HK-2 (cell line): ENCODE results near the gene TTC9B.
"Not testable (repeated sequence)": the region's sequence is repeated elsewhere in the genome, so short reads cannot be mapped to it uniquely, and the experiment has no call there.

Source experiments
- DNase-seq: peaks from one replicate; pipeline ENCODE4 v3.0.0-alpha.2; 2018; ENCODE audit not compliant: unreplicated experiment

Gene TTC9B

DNA sequence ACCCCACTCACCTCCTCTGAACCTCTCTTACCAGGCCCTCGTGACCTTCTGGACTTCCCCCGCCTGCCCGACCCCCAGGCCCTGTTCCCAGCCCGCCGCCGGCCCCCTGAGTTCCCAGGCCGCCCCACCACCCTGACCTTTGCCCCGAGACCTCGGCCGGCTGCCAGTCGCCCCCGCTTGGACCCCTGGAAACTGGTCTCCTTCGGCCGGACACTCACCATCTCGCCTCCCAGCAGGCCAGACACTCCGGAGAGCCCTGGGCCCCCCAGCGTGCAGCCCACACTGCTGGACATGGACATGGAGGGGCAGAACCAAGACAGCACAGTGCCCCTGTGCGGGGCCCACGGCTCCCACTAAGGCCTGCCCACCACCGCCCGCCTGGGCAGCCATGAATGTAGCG, 3.2 kb downstream of the TTC9B start:
- no peak for DNase-seq

DNA sequence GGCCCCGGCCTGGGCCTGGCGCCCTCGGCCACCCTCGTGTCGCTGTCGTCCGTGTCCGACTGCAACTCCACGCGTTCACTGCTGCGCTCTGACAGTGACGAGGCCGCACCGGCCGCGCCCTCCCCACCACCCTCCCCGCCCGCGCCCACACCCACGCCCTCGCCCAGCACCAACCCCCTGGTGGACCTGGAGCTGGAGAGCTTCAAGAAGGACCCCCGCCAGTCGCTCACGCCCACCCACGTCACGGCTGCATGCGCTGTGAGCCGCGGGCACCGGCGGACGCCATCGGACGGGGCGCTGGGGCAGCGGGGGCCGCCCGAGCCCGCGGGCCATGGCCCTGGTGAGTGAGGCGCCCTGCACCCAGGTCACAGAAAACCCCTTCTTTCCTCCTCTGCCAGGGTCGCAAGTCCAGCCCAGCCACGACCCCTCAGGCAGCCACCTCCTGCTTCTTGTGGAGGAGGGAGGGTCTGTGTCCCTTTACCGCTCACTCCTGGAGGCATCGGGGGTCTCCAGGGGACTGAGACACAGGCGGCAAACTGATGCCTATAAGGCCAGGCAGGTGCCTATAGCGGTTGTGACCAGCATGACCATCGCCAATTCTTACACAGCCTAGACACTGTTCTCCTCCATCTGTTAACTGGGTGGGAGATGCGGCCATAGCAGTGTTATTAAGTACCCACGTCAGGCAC, 4.2 kb downstream of the TTC9B start:
- DNase-seq, result no peak

DNA sequence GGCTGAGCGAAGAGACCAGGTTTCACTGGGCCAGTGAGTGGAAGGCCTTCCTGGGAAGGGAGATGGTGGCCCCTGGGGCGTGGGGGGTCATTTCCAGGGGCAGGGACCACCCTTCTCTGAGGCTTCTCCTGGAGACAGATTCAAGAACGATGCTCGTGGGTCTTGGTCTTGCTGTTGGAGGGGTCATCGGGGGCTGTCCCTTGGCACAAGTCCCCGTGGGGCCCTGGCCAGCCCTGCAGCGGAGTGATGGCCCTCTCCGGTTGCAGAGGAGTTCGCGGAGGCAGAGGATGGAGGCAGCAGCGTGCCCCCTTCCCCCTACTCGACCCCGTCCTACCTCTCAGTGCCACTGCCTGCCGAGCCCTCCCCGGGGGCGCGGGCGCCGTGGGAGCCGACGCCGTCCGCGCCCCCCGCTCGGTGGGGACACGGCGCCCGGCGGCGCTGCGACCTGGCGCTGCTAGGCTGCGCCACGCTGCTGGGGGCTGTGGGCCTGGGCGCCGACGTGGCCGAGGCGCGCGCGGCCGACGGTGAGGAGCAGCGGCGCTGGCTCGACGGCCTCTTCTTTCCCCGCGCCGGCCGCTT, 4.8 kb downstream of the TTC9B start:
- DNase-seq, result no peak

DNA sequence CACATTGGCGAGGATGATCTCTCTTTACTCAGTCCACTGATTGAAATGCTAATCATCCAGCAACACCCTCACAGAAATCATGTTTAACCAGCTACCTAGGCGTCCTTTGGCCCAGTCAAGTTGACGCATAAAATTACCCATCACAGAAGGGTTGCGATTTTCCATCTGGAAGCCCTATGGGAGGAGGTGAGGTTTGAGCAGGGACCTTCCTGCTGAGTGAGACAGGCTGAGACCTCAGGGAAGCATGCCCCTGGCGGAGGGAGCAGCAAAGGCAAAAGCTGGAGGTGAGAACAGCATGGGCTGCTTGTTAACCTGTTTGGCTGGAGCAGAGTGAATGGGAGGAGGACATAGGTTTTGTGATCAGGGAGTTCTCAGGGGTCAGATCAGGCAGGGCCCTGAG, 7.3 kb downstream of the TTC9B start:
- DNase-seq, result no peak

DNA sequence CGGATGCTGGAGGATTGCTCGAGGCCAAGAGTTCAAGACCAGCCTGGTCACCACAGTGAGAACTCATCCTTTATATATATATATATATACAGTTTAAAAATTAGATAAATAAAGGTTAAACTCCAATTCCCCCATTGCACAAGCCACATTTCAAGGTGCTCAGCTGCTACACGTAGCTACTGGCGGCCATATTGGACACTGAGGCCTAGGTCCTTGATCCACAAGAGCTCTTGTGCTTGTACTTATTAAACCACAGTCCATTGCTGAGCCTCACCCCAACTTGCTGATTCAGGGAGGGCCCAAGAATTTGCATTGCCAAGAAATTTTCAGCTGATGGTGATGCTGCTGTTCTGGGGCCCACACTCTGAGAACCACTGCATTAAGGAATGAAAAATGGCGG, 9.6 kb downstream of the TTC9B start:
- no peak for DNase-seq

DNA sequence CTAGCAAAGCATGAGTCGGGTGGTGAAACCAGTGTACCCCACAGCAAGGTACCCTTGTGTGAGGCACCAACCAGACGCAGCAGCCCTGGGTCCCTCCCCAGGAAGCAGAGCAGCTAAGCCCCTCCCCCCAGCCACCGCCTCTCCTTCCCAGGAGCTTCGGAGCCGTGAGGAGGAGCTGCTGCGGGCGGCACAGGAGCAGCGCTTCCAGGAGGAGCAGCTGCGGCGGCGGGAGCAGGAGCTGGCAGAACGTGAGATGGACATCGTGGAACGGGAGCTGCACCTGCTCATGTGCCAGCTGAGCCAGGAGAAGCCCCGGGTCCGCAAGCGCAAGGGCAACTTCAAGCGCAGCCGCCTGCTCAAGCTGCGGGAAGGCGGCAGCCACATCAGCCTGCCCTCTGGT, 12.4 kb downstream of the TTC9B start:
- DNase-seq, result no peak

DNA sequence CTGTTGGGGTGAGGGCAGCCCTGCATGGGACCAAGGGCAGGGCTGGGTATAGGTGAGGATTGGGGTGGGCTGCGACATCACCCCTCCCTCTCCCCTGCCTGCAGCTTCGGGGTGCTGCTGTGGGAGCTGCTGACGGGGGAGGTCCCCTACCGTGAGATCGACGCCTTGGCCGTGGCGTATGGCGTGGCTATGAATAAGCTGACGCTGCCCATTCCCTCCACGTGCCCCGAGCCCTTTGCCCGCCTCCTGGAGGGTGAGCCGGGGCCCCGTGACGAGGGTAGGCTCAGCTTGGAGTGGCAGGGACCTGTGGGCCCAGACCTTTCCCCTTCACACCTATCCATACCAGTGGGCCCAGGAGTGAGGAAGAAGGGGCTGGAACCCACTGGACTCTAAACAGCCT, 13.8 kb downstream of the TTC9B start:
- no peak for DNase-seq

DNA sequence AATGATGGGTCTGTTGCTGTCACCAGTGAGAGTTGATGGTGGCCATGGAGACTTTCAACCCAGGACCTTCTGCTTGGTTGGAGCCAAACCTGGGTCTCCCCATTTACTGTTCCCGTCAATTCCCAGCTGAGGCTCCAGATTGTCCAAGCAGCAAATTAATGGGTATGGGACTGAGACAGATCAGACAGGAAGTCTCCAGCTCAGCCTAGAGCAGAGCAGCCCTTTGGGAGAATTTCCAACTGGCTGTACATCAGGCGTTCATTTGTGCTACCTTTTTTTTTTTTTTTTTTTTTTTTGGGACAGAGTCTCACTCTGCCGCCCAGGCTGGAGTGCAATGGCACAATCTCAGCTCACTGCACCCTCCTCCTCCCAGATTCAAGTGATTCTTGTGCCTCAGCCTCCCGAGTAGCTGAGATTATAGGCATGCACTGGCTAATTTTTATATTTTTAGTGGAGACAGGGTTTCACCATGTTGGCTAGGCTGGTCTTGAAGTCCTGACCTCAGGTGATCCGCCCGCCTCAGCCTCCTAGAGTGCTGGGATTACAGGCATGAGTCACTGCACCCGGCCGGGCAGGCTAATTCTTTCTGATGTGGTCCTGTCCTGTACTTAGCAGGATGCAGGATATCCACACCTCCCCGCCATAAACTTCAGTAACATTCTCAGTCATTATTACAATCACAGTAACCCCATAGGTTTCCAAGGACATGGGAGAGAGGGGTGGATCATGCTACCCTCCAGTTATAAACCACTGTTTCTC, 17.7 kb downstream of the TTC9B start:
- peak; percentile 47 for DNase-seq

DNA sequence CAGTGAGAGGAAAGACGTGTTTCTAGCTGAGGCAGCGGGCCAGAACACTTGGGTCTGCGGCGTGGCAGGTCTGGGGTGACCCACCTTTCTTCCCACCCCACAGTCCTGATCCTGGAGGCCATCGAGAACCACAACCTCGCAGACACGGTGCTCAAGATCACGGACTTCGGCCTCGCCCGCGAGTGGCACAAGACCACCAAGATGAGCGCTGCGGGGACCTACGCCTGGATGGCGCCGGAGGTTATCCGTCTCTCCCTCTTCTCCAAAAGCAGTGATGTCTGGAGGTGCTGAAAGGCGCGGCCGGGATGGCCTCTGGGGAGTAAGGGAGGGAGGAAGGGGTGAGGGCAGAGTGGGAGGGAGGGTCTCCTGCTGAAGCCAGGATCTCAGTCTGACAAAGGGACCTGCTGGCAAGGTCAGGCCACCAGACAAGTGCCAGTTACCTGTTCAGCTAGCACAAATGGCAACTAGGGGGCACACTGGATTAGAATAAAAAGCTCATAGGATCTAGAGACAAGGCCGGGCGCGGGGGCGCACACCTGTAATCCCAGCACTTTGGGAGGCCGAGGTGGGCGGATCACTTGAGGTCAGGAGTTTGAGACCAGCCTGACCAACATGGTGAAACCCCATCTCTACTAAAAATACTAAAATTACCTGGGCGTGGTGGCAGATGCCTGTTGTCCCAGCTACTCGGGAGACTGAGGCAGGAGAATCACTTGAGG, 19.8 kb downstream of the TTC9B start:
- no peak for DNase-seq

DNA sequence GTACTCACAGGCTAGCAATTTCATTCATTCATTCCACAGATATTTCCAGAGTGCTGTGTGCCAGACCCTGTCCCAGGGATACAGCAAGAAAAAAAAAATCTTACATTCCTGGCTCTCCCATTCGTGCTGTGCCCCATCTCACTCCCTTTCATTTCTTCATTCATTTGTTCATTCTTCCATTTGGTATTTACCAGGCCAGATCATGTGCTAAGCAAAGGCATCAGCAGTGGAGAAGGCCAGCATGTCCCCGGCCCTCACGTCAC, 24.7 kb downstream of the TTC9B start:
- no peak for DNase-seq

DNA sequence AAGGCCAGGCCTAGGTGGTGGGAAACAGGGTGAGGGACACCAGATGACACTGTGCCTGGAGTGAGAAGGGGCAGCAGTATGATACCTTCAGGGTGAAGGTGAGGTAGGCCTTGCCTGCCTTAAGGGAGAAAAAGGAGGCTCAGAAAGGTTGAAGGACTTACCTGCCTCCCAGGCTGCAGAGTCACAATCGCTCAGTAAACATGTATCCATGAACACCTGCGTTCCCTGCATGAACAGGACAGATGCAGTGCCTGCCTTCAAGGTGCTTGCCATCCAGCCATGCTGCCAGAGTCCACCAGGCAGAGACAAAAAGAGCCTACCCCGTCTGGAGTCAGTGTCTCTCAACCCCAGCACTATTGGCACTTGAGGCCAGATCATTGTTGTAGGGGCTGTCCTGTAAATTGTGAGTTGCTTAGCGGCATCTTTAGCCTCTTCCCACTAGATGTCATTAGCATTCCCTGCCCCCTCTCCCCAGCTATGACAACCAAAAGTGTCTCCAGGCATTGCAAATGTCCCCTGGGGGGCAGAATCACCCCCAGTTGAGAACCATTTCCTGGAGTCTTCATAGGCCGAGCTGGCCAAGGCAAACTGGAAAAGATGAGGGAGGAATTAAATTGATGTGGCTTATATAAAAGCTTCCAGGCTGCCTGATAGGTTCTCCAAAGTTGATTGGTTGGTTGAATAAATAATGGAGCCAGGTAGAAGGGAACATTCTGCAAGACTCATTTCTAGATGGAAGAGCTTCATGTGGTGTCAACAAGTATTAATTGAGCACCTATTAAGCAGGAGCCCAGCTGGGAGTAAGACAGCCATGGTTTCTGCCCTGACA, 25.2 kb downstream of the TTC9B start:
- no peak for DNase-seq

DNA sequence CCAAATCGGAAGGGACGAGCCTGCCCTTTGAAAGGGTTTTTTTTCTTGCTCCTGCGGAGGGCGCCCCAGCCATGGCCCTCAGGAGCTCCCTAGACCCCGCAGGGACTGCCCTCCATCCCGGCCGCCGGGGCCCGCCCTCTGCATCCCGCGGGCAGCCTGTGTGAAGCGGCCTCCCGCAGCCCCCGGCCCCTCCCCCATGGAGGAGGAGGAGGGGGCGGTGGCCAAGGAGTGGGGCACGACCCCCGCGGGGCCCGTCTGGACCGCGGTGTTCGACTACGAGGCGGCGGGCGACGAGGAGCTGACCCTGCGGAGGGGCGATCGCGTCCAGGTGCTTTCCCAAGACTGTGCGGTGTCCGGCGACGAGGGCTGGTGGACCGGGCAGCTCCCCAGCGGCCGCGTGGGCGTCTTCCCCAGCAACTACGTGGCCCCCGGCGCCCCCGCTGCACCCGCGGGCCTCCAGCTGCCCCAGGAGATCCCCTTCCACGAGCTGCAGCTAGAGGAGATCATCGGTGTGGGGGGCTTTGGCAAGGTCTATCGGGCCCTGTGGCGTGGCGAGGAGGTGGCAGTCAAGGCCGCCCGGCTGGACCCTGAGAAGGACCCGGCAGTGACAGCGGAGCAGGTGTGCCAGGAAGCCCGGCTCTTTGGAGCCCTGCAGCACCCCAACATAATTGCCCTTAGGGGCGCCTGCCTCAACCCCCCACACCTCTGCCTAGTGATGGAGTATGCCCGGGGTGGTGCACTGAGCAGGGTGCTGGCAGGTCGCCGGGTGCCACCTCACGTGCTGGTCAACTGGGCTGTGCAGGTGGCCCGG, 26.1 kb downstream of the TTC9B start:
- peak; percentile 46 for DNase-seq

DNA sequence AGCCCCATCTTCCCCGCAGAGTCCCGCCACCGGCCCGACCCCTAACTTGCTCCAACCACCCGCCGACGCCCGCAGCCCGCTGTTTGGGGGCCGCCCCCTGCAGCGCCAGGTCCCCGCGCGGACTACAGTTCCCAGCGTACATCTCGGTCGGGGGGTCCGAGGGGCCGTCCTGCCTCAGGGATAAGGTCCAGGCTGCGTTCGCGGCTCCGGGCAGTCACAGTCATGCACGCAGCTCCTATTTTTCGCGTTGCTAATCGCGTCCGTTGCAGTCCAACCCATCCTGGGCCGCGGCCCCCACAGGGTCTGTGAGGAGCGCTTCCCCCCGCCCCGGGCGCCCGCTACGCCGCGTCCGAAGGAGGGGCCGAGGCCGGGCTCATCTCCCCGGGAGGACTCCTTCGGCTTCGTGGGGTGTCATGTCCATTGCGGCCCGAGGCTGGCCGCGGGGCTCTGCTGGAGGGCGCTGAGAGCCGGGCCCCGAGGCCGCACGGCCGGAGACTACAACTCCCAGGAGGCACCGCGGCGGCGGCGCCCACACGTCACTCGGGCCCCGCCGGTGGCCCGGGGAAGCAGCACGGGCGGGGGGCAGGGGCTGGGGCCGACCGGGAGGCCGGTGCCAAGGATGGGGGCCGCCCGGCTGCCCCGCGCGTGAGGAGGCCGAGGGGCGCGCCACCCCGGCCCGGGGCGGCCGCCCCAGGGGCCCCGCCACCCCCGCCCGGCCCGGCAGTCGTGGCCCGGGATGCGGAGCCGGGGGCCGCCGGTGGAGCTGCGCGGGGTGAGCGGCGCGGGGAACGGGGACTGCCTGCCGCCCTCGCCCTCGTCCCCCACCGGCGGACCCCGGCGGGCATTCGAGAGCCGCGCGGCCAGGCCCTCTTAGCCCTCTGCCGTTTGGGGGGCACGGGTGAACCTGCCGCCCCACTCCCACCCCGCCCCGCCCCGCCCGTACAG, 27.0 kb downstream of the TTC9B start, which contains the start of gene MAP3K10:
MAP3K10 (plus strand) TSS at position 536 of the 945 bp plus-strand sequence. CDS start 606 bp downstream, outside the sequence.
- DNase-seq, result peak; percentile 89

DNA sequence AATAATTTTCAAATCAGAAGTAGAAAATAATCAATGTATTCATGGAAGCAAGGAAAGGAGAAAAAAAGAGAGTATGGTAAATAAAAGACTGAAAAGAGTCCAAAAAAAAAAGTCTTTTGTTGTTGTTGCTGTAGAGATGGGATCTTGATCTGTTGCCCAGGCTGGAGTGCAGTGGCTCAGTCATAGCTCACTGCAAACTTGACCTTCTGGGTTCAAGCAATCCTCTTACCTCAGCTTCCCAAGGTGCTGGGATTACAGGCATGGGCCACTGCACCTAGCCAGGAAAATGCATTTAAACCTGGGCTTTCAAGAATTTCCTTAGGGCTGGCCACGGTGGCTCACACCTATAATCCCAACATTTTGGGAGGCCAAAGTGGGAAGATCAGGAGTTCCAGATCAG, 33.9 kb downstream of the TTC9B start:
- no peak for DNase-seq

DNA sequence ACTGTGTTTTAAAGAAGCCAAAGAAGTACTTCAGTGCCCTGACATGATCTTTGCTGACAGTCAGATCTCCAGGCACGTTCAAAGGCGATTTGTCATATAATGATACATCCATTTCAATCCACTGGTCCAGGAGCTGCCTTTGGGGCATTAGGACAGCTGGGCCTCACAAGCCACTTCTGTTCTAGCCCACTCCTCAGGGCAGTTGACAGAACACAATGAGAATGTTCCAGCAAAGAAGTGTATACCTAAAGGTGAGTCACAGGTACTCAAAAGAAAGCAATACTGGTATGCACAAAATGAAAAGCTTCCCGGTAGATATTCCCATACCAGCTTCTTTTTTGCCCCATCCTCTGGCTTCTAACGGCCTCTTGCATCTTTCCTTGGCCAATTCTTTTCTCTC, 39.4 kb downstream of the TTC9B start:
- no peak for DNase-seq

DNA sequence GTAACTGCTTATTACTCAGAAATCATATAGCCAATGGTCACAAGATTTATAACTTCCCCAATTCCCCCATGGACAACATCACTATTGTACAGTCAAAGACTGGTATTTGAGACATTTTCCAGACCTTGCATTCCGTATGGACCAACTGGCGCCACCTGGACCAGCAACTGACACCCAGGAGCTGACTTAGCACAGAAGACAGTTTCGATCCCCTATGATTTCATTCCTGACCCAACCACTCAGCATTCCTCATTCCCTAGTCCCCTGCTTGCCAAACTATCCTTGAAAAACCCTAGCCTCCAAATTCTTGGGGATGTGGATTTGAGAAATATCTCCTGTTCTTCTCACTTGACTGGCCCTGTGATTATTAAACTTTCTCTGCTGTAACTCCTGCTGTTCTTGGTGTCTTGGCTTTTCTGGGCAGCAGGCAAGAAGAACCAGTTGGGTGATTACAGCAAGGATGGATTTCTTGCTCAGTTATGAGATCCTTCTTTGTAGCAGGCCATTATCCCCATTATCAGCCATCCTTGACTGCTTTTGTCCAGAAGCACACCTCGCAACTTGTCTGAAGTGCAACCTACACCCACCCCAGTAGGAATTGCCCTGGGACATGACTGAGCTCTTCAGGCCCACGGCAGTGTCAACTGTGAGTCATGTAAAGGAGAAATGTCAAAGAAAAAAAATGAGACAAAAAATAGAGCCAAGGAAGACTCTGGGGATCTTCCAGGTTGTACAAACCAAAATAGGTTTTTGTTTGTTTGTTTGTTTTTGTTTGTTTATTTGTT, 40.7 kb downstream of the TTC9B start:
- no peak for DNase-seq

DNA sequence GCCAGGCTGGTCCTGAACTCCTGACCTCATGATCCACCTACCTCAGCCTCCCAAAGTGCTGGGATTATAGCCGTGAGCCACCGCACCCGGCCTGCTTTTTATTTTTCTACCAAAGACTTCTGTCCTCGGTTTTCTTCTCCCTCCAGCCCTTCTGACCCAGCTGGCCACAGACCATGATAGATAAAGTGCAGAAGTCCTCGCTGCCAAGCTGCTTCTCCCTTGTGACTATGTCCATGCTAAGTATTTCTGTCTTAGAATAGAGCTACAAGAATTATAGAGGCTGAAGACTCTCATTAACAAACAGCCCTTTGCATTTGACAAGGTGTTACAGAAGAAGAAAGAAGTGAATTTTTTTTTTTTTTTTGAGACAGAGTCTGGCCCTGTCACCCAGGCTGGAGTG, 42.4 kb downstream of the TTC9B start:
- DNase-seq, result no peak

DNA sequence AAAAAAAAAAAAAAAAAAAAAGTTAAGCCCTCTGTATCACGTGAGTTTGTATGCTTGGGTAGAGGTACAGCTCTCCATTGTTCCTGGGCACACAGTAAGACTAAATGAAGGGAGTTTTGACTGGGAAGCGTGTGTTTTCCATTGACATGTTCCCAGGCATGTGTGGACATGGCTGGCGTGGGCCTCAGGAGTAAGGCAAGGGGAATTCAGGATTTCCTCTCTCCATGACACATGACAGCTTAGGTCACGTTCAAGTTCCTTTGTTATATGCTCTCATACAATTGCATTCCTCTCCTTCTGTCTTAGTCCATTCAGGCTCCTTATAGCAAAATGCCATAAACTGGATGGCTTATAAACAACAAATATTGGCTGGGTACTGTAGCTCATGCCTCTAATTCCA, 44.1 kb downstream of the TTC9B start:
- no peak for DNase-seq

DNA sequence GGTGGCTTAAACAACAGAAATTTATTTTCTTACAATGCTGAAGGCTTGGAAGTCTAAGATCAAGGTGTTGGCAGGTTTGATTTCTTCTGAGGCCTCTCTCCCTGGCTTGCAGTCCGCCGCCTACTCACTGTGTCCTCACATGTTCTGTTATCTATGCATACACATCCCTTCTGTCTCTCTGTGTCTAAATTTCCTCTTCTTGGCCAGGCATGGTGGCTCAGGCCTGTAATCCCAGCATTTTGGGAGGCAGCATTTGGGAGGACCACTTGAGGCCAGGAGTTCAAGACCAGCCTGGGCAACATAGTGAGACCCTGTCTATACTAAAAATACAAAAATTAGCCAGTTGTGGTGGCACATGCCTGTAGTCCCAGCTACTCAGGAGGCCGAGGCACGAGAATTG, 46.9 kb downstream of the TTC9B start:
- DNase-seq, result not testable (repeated sequence)
